GM11168 (cell line): ENCODE data around the gene SH2B2.
"Not testable (repeated sequence)": the region's sequence is repeated elsewhere in the genome, so short reads cannot be mapped to it uniquely, and the experiment has no call there.

Experiments used
- in situ Hi-C: fragments of 300-500 bp; cut with MboI; formaldehyde crosslinking; loops from one replicate; pipeline ENCODE4 v1.12.0; 2022; ENCODE audit warnings: low sequenced_read_pairs; ENCODE audit not compliant: unreplicated experiment

The SH2B2 gene

DNA sequence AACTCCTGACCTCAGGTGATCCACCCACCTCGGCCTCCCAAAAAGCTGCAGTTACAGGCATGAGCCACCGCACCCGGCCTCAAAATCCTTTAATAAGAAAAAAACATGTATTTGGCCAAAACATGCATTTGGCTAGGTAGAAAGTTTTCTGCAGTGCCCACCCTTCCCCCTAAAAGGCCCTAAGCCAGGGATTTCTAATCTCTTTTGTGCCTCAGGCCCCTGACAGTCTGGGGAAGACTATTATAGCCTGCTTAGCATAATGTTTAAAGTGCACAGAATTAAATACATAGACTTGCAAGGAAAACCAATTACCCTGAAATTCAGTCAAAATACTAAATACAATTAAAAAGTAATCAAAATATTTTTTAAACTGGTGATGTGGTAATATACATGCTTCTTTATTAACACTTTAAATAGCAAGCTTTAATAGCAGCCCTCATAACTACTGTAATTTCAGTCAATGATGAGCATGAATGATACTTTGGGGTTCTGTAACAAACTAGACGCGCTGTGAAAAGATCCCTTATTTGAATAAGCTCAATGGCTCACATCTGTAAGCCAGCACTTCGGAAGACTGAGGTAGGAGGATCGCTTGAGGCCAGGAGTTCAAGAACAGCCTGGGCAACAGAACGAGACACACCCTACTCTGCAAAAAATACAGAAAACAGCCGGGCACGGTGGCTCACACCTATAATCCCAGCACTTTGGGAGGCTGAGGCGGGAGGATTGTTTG, 39.7 kb downstream of the SH2B2 start:
- in situ Hi-C loops: loop anchor here (5.0 kb wide), 1 partner anchor 56 kb away; no protein-coding TSS in a partner anchor

GRCh38 chr7:102327183-102327582, 40.5 kb downstream of the SH2B2 start:
- in situ Hi-C loops: loop anchor here (5.0 kb wide), 1 partner anchor 55 kb away; no protein-coding TSS in a partner anchor

GRCh38 chr7:102328863-102329262, 42.2 kb downstream of the SH2B2 start:
- in situ Hi-C loops: loop anchor here (5.0 kb wide), 1 partner anchor 53 kb away; no protein-coding TSS in a partner anchor

GRCh38 chr7:102329366-102329765, 42.7 kb downstream of the SH2B2 start:
- in situ Hi-C loops: loop anchor here (5.0 kb wide), 1 partner anchor 53 kb away; no protein-coding TSS in a partner anchor

GRCh38 chr7:102330666-102331460, 44.2 kb downstream of the SH2B2 start:
- in situ Hi-C loops: not testable (repeated sequence)

DNA sequence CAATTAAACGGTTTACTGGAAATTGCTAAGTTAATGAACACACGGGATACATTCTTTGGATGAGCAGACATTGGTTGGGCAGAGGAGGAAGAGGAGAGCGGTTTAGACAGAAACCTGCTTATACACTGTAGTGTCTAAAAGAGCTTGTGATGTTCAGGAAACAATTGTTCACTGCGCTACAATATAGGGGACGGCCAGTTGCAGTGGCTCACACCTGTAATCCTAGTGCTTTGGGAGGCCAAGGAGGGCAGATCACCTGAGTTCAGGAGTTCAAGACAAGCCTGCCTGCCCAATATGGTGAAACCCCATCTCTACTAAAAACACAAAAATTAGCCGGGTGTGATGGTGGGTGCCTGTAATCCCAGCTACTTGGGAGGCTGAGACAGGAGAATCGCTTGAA, 48.9 kb downstream of the SH2B2 start:
- in situ Hi-C loops: not testable (repeated sequence)

- in situ Hi-C loops: not testable (repeated sequence)
These were observed 50.3 kb downstream of the SH2B2 start for GRCh38 chr7:102337002-102337401.

- in situ Hi-C loops: not testable (repeated sequence)
These were observed 50.8 kb downstream of the SH2B2 start for GRCh38 chr7:102337420-102337819.

DNA sequence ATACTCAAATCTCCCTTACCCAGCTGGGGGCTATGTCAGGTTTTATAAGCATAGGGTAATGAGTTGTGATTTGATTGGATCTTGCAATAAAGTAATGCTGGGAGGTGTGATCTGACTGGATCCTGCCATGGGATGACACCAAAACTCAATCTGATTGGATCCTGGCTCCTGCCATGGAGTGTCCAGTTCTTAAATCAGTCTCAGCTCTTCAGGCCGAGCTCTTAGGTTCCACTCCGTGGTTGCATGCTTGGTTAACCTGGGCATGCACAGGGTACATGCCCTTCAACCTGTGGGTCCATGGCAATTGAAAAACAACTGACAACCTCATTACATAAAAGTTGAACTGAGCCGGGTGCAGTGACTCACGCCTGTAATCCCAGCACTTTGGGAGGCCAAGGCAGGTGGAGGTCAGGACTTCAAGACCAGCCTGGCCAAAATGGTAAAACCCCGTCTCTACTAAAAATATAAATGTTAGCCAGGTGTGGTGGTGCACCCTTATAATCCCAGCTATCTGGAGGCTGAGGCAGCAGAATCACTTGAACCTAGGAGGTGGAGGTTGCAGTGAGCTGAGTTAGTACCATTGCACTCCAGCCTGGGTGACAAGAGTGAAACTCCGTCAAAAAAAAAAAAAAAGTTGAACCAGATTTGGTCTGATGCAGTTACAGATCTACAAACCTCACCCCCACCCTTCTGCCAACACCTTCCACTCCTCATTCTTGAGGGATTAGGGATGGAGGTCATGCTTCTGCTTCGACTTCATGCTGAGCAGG, 54.1 kb downstream of the SH2B2 start:
- in situ Hi-C loops: not testable (repeated sequence)

GRCh38 chr7:102346983-102347382, 60.3 kb downstream of the SH2B2 start:
- in situ Hi-C loops: not testable (repeated sequence)

DNA sequence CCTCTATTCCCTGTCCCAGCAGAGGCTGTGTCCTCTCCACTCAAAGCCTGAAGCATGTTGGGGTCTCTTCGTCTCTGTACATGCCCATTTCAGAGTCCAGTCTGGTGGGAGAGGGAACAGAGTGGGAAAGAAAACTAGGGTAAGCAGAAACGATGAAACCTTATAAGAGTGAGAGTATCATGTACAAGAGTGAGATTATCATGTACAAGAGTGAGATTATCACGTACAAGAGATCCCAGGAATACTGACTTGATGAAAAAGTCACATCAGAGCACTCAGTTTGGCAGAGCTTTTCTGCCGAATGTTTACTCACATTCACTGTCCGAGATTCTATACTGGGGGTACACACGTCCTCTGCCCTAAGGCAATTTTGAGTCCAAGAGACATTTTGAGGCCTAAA, 69.7 kb downstream of the SH2B2 start, which contains the start of gene SPDYE6:
TSS of gene SPDYE6 (minus strand) at position 101 of the 400 bp plus-strand sequence. CDS start 421 bp downstream, outside the sequence.
- in situ Hi-C loops: not testable (repeated sequence)

DNA sequence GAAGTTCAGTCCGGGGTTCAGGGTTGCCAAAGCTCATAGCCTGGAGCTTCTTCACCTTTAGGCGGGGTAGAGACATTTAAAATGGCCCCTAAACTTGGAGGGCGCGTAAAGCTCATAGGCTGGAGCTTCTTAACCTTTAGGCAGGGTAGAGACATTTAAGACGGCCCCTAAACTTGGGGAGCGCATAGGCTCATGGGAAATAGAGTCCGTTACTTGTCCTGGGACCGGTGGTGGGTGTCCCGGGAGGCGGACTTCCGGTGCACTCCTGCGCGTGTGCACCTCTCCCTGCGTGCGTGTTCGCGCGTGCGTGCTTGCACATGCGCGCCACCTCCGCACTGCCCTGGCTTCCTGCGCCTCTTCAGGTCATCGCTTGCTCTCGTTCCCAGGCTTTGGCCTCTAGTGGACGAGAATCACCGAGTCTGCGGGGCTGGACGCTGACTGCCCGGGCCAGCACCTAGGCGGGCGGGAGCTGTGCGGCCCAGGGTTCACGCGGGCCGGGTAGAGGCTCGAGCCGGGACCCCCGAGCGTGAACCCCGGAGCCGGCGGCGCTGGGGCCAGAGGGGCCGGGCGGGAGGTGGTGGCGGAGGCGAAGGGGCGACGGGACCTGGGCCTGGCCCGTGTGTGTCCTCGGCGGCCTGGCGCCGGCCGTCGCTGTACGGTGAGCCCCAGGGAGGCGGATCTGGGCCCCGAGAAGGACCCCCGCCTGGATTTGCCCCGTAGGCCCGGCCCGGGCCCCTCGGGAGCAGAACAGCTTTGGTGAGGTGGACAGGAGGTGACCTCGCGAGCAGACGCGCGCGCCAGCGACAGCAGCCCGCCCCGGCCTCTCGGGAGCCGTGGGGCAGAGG, 77.1 kb downstream of the SH2B2 start:
- in situ Hi-C loops: not testable (repeated sequence)

DNA sequence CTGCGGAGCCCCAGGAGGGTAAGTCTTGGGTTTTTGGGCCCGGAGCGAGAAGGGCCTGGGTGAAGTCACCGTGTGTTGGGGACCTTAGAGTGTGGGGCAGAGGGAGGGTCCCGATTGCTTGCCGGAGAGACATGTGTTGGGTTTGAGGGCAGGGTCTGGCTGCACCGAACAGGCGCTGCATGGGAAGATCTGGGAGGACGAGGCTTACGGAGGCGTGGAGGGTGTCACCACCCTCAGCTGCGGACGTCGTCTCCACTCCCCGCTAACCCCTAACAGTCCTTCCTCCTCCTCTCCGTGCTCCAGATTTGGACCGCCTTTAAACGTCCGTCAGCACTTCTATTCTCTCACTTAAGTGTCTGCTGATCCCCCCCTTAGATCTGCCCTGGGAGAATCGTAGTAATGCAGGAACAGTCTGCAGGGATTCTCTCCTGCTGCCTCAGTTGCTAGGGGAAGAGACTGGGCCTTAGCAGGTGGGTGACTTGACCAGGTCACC, 77.8 kb downstream of the SH2B2 start:
- in situ Hi-C loops: not testable (repeated sequence)

DNA sequence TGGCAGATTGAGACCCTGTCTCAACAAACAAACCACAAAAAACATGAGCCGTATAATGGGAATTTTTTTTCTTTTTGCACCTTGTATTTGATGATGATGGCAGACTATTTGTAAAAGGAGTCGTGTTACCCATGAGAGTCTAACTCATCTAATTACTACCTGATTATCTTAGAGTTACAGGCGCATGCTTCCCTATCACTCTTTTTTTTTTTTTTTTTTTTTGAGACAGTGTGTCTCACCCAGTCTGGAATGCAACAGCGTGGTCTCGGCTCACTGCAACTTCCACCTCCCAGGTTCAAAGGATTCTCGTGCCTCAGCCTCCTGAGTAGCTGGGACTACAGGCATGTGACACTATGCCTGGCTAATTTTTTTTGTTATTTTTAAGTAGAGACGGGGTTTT, 78.7 kb downstream of the SH2B2 start:
- in situ Hi-C loops: not testable (repeated sequence)

- in situ Hi-C loops: not testable (repeated sequence)
These were observed 83.4 kb downstream of the SH2B2 start for GRCh38 chr7:102370038-102370437.
